ENCODE results near the gene NISCH. TPM values are rescaled to one million over a fixed set of nuclear protein-coding genes. Genes with fewer than 3 reads are reported as not detected.

NISCH gene
- polyA plus RNA-seq, 3 donors: 9.7 to 106 (median 13.1) TPM

GRCh38 chr3:52450489-52451236 lies 4.7 kb upstream of the NISCH start:
- Histone ChIP-seq H3K9me3 (replicated peaks in 1 of 2; ENCODE audit: control insufficient read depth in 1 of 2, insufficient read depth in 1 of 2, low read length in 2 of 2) (no peaks in the 10 kb centered on the region), H3K79me2 (ENCODE audit: insufficient read depth, low read length) (peaks cover 10% of the 10 kb centered on the region), H3K27ac (ENCODE audit: low read depth in 1 of 2, low read length in 2 of 2) (no peak overlapping the region), H4K20me1 (ENCODE audit: insufficient read depth, low read length) (no peaks in the 10 kb centered on the region), H2AFZ (ENCODE audit: insufficient read depth, low read depth, low read length, poor library complexity, severe bottlenecking) (no peak overlapping the region), H3K36me3 (replicated peaks in 1 of 2; ENCODE audit: control insufficient read depth in 1 of 2, insufficient read depth in 2 of 2, low read length in 2 of 2) (no peaks in the 10 kb centered on the region), H3K4me3 (replicated peaks in 1 of 3; ENCODE audit: low read depth in 2 of 3, low read length in 3 of 3) (no peak overlapping the region), H3K4me1 (ENCODE audit: control insufficient read depth in 1 of 2, insufficient read depth in 2 of 2, low read length in 2 of 2) (peaks cover 8 to 10% of the 10 kb centered on the region in 2 donors), H3K4me2 (replicated peaks; ENCODE audit: extremely low read depth, low read length, poor library complexity, severe bottlenecking) (no peak overlapping the region), H3K27me3 (ENCODE audit: control insufficient read depth in 2 of 2, insufficient read depth in 2 of 2, low read length in 2 of 2) (no peaks in the 10 kb centered on the region), H3K9ac (ENCODE audit: insufficient read depth, low read length, poor library complexity, severe bottlenecking) (no peak overlapping the region)
- no peak overlapping the region for H3K4me3 Mint-ChIP-seq
- H3K36me3 Mint-ChIP-seq: no peaks in the 10 kb centered on the region
- TF ChIP-seq CTCF (IDR thresholded peaks at IDR 0.05): no peak
- peaks cover 15% of the 10 kb centered on the region for H3K4me1 Mint-ChIP-seq
- H3K9me3 Mint-ChIP-seq: peaks cover 0 to 9% (median 3%) of the 10 kb centered on the region in 7 donors
- DNase-seq: no peak
- H3K27ac Mint-ChIP-seq: peak overlapping the region in 1 of 7 donors; percentile 48
- intact Hi-C loops (cut with micrococcal nuclease): no loop called here
- peaks cover 0 to 2% (median 1%) of the 10 kb centered on the region in 3 donors for H3K27me3 Mint-ChIP-seq (ENCODE audit: low read depth in 3 of 3)
- 79% methylated on average over 6 of the region's 11 CpGs for whole genome bisulfite sequencing (ENCODE audit: insufficient coverage)

- 90% methylated on average over 13 of the region's 24 CpGs for WGBS (ENCODE audit: insufficient coverage)
- intact Hi-C loops (cut with micrococcal nuclease): no loop called here
- H3K27ac Mint-ChIP-seq: peak overlapping the region in 1 of 7 donors; percentile 18
Measured at GRCh38 chr3:52451237-52452083, 3.9 kb upstream of the NISCH start.

More at GRCh38 chr3:52451237-52452083, 3.9 kb upstream of the NISCH start:
- Histone ChIP-seq H3K27ac (ENCODE audit: low read depth in 1 of 2, low read length in 2 of 2) (no peak overlapping the region), H3K9ac (ENCODE audit: insufficient read depth, low read length, poor library complexity, severe bottlenecking) (no peak overlapping the region), H2AFZ (ENCODE audit: insufficient read depth, low read depth, low read length, poor library complexity, severe bottlenecking) (no peak overlapping the region), H3K4me2 (replicated peaks; ENCODE audit: extremely low read depth, low read length, poor library complexity, severe bottlenecking) (no peak overlapping the region), H3K9me3 (replicated peaks in 1 of 2; ENCODE audit: control insufficient read depth in 1 of 2, insufficient read depth in 1 of 2, low read length in 2 of 2) (no peaks in the 10 kb centered on the region), H4K20me1 (ENCODE audit: insufficient read depth, low read length) (peaks cover 5% of the 10 kb centered on the region), H3K36me3 (replicated peaks in 1 of 2; ENCODE audit: control insufficient read depth in 1 of 2, insufficient read depth in 2 of 2, low read length in 2 of 2) (no peaks in the 10 kb centered on the region), H3K4me3 (replicated peaks in 1 of 3; ENCODE audit: low read depth in 2 of 3, low read length in 3 of 3) (no peak overlapping the region), H3K79me2 (ENCODE audit: insufficient read depth, low read length) (peaks cover 18% of the 10 kb centered on the region), H3K4me1 (ENCODE audit: control insufficient read depth in 1 of 2, insufficient read depth in 2 of 2, low read length in 2 of 2) (peaks cover 14 to 16% of the 10 kb centered on the region in 2 donors), H3K27me3 (ENCODE audit: control insufficient read depth in 2 of 2, insufficient read depth in 2 of 2, low read length in 2 of 2) (no peaks in the 10 kb centered on the region)
- H3K4me1 Mint-ChIP-seq: peaks cover 22% of the 10 kb centered on the region
- no peak for DNase-seq
- peaks cover 0 to 9% (median 3%) of the 10 kb centered on the region in 7 donors for H3K9me3 Mint-ChIP-seq
- peaks cover 0 to 6% (median 1%) of the 10 kb centered on the region in 3 donors for H3K27me3 Mint-ChIP-seq (ENCODE audit: low read depth in 3 of 3)
- no peak for TF ChIP-seq CTCF (IDR thresholded peaks at IDR 0.05)
- no peak overlapping the region for H3K4me3 Mint-ChIP-seq
- H3K36me3 Mint-ChIP-seq: peaks cover 0 to 2% of the 10 kb centered on the region in 2 donors

Measured in CD14-positive monocyte (primary cell).